ENCODE data around the gene MAN2C1. TPM values are rescaled to one million over a fixed set of nuclear protein-coding genes. Genes with fewer than 3 reads are reported as not detected.

Gene MAN2C1
- total RNA-seq, 1 experiment from 2014 or later, result 148 TPM

- TF ChIP-seq ERG (CRISPR knock-in tag; IDR thresholded peaks at IDR 0.05) (0 out of 2 replicates have a peak, but pooled peaks have one; percentile 67), CREM (CRISPR knock-in tag; IDR thresholded peaks at IDR 0.05) (no peak; the same call in 1 of the 2 replicates), CREB1 (CRISPR knock-in tag; IDR thresholded peaks at IDR 0.05) (no peak; the same call in 1 of the 2 replicates), ZNF138 (CRISPR knock-in tag; conservative IDR thresholded peaks at IDR 0.05) (0 out of 2 replicates have a peak, but pooled peaks have one; percentile 27), ATF1 (CRISPR knock-in tag; IDR thresholded peaks at IDR 0.05) (peak; percentile 12; the same call in 1 of the 2 replicates), ELF4 (CRISPR knock-in tag; IDR thresholded peaks at IDR 0.05; ENCODE audit: low read depth) (0 out of 2 replicates have a peak, but pooled peaks have one; percentile 55), SMAD3 (CRISPR knock-in tag; IDR thresholded peaks at IDR 0.05; ENCODE audit: borderline replicate concordance) (no peak), ZNF512 (CRISPR knock-in tag; IDR thresholded peaks at IDR 0.05; ENCODE audit: borderline replicate concordance) (0 out of 2 replicates have a peak, but pooled peaks have one; percentile 52), ETV6 (CRISPR knock-in tag; IDR thresholded peaks at IDR 0.05) (peak; percentile 79; the same call in 1 of the 2 replicates), NR3C1 (CRISPR knock-in tag; conservative IDR thresholded peaks at IDR 0.05; ENCODE audit: low read depth) (no peak), CBFB (CRISPR knock-in tag; IDR thresholded peaks at IDR 0.05; ENCODE audit: low read depth) (0 out of 2 replicates have a peak, but pooled peaks have one; percentile 77), ZMAT4 (CRISPR knock-in tag; IDR thresholded peaks at IDR 0.05) (0 out of 2 replicates have a peak, but pooled peaks have one; percentile 23), ZNF232 (CRISPR knock-in tag; IDR thresholded peaks at IDR 0.05) (no peak), ZNF425 (CRISPR knock-in tag; conservative IDR thresholded peaks at IDR 0.05) (0 out of 2 replicates have a peak, but pooled peaks have one; percentile 19), ZNF532 (CRISPR knock-in tag; IDR thresholded peaks at IDR 0.05; ENCODE audit: borderline replicate concordance) (no peak), ZSCAN18 (CRISPR knock-in tag; IDR thresholded peaks at IDR 0.05) (no peak), ZNF263 (CRISPR knock-in tag; IDR thresholded peaks at IDR 0.05; ENCODE audit: low read depth) (no peak; the same call in 1 of the 2 replicates), JAZF1 (CRISPR knock-in tag; IDR thresholded peaks at IDR 0.05) (no peak), CDX4 (CRISPR knock-in tag; IDR thresholded peaks at IDR 0.05; ENCODE audit: borderline replicate concordance) (no peak), ZNF423 (CRISPR knock-in tag; IDR thresholded peaks at IDR 0.05) (no peak), IRF1 (CRISPR knock-in tag; IDR thresholded peaks at IDR 0.05) (no peak), USF2 (CRISPR knock-in tag; IDR thresholded peaks at IDR 0.05) (peak; percentile 45; the same call in 1 of the 2 replicates), JUN (CRISPR knock-in tag; IDR thresholded peaks at IDR 0.05) (peak; percentile 38; the same call in 1 of the 2 replicates), RORB (CRISPR knock-in tag; IDR thresholded peaks at IDR 0.05) (no peak)
These were observed at the start of gene MAN2C1 (continued) for GRCh38 chr15:75367913-75368688.
